MV-4-11 (cell line): ENCODE data around the gene GGACT.
"Not testable (repeated sequence)": the region's sequence is repeated elsewhere in the genome, so short reads cannot be mapped to it uniquely, and the experiment has no call there.

ENCODE experiments used
- DNase-seq: peaks from one replicate; lab custom pipeline; 2025; lab: John Stamatoyannopoulos, UW

Gene GGACT

DNA sequence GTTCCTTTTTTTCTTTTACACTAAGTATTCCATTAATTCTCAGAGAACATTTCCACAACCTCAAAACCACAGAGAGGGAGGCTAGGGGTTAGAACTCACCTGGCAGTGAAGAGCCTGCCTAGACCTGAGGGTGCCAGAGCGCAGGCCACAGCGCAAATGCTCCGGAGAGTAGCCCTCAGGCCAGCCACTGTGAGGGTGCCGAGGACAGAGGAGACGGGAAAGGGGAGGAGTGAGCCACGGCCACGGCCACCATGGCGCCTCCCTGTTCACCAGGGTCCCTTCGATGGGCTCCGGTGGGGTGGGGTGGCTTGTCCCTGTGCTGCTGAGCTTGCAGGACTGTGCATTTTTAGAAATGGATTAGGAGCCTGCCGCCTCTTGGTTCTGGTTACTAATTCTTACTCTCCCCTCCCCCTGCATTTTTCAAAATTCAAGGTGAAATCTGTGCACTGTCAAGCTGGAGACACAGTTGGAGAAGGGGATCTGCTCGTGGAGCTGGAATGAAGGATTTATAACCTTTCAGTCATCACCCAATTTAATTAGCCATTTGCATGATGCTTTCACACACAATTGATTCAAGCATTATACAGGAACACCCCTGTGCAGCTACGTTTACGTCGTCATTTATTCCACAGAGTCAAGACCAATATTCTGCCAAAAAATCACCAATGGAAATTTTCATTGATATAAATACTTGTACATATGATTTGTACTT, 58.8 kb downstream of the GGACT start:
- DNase-seq, result no peak

DNA sequence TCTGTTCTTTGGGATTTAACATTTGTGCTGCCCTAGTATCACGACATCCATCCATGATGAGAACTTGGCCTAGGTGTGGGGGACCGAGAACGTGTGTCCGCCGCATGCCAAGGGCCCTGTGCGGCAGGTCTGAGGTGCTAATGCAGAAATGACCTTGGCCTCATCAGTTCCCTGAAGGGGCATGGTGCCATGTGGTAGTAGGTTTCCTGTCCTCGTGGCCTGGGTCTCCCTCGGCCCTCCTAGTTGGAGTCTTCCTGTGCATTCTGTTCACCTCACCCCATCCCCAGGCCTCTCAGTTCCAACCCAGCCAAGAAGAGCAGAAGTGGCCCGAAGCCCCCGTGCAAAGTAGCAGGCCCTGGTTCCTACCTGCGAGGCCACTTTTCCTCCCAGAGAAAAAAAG, 59.8 kb downstream of the GGACT start:
- DNase-seq, result no peak

DNA sequence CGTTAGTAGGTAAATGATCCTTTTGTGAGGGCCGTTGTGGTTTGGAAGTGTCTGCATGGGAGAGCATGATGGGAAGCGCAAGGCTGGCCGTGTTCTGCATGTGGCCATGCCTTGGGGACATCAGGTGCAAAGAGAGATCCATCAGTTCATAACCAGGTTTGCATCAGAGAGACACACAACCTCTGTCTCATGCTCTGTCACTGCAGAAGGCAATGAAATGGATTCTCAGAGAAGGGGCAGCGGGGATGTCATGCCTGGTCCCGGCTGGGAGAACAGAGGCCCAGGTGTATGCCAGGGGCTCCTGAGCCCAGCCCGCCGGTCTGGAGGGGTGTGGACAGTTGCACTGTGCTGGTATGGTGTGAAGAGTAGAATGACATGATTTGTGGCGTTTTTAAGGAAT, 60.2 kb downstream of the GGACT start:
- no peak for DNase-seq

DNA sequence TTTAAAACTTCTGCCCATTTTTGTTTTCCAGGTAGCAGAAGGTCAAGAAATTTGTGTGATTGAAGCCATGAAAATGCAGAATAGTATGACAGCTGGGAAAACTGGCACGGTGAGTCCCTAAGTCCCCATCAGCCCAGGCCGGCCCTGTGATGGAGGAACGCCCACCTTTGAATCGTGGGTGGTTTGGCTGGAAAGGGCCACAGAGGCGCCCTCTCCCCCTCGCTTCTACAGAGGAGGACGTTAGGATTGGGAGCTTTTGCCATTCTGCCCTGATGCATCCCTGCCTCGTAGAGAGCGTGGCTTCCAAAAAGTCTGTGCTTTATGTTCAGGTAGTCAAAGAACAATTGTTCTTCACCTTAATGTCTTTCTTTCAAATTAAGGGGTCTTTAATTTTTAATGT, 60.9 kb downstream of the GGACT start:
- DNase-seq, result no peak

DNA sequence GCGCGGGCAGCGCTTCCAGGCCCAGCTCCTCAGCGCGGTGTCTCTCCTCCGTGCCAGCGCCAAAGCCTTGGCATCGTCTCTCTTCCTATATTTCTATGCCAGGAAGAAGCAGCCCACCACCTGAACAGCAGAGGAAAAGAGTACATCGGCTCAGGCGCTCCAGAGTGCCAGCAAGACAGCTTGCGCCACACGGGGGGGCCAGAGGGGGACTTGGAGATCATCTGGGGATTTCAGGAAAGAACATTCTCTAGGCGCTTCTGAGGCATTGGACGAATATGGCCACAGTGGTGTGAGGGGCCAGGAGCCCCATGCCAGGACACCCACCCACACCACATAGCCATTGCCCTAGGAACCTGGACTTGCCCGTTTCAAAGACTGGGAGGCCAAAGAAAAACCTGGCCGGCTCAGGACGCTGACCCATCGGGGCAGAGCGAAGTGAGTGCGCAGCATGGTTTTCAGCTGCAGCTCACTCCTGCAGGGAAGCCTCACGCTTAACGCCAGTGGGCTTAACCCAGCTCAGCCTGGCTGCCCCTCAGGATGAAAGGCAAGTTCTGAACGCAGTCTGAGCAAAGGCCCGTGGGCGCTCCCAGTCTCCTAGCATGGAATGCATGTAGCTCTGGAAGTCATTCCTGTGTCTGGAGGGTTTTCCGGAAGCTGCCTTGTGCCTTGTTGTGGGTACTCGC, 62.1 kb downstream of the GGACT start:
- DNase-seq, result no peak

DNA sequence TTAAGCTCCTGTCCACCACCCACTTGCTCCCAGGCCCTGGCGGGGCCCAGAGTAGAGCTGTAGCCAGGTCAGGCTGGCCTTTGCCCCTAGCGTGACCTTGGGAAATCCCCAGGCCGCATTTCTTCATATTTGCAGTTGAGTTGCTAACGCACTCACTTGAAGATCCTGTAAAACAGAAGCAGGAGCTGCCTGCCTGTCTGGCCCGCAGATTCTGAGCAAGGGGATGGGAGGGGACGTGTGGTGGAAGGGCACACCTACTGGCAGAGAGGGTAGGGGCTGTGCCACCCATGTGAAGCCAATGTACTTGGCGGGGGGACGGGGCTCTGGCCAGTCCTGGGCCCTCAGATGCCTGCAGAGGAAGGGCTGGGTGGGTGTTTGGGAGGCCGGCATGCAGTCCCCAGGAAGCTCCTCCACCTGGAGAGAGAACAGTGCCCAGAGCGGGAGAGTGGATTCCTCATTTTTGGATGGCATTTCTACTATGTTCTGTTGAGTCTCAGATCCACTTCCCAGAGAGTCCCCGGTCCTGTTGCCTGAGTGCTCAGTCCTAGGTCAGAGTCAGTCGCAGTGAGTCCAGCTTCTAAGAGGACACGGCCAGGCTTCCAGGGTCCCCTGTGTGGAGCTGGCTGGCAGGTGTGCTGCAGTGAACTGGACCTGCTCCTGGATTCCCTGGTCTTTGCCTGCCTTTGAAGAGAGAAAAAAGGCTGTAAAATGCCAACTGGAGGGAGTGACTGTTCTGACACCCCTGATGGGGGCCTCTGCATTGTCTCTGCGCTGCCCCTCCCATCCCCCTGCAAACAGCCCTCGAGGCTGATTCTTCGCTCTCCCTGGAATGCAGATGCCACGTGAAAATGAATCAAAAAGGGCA, 62.9 kb downstream of the GGACT start:
- DNase-seq, result no peak

DNA sequence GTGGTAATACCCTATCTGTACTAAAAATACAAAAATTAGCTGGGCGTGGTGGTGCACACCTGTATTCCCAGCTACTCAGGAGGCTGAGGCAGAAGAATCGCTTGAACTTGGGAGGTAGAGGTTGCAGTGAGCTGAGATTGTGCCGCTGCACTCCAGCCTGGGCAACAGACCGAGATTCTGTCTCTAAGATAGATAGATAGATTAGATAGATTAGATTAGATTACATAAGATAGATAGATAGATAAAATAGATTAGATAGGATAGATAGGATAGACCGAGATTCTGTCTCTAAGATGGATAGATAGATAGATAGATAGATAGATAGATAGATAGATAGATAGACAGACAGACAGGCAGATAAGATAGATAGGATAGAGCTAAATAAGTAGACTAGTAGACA, 63.9 kb downstream of the GGACT start:
- DNase-seq, result not testable (repeated sequence)

DNA sequence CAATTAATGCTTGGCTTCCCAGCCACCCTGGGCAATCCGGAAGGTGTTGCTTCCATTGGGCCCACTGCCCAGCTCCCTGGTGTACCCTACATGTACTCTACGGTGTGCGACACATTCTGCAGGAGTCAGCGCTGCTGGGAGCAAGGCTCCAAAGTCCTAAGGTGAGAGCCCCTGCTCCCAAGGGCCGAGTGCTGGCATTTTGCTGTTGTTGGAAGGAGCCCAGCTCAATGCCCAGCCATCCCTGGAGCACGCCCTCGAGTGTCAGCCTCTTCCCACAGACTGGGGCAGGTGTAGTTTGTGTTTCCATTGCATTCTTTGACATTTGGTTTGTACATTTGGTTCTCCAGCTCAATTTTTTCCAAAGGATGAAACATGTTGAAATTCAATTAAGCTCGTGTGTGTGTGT, 64.6 kb downstream of the GGACT start:
- DNase-seq, result no peak

DNA sequence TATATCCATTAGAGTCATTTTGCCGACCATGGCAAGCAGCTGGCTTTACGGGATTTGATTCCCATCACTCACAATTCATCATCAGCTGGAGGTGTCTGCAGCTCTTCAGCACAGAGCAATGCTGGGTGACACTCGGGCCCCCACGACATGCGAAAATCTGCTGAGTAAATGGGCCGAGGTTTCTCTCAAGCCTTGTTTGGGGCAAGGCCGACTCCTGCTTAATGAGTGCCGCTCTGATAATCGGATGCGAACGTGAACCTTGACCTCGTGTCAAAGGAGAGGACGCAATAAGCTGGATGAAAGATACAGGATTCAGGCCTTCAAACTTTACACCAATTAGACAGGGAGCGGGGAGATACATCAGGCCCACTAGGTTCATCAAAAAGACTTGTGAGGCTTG, 65.2 kb downstream of the GGACT start:
- DNase-seq, result no peak

DNA sequence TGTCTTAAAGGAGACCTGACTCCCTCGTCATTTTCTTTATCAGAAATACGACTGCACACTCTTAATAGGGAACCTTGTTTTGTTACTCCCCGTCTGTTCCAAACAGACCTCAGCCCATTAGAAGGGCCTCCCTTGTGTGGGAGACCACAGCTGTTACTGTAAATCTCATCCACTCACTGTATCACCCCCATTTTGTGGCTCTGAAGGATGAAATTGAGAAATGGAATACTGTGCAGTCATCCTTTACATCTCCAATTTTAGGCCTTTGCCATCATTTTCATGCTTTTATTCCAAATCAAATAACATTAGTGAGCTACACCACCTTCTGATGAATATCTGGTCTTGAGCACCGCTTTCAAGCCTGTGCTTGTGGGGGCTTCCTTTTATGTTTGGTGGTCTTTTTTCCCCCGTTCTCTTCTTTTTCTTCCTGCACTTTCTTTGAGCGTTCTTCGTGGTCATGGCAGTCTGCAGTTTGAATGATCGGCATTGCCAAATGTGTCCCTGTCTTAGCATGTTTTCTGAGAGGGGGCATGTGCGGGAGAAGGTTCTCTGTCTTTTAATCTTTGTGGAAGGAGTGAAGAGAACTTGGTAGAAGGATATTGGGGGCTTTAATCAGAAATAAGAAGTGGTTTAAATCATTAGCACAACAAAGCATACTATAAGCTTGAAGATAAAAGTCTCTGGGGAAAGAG, 65.8 kb downstream of the GGACT start:
- DNase-seq, result no peak

DNA sequence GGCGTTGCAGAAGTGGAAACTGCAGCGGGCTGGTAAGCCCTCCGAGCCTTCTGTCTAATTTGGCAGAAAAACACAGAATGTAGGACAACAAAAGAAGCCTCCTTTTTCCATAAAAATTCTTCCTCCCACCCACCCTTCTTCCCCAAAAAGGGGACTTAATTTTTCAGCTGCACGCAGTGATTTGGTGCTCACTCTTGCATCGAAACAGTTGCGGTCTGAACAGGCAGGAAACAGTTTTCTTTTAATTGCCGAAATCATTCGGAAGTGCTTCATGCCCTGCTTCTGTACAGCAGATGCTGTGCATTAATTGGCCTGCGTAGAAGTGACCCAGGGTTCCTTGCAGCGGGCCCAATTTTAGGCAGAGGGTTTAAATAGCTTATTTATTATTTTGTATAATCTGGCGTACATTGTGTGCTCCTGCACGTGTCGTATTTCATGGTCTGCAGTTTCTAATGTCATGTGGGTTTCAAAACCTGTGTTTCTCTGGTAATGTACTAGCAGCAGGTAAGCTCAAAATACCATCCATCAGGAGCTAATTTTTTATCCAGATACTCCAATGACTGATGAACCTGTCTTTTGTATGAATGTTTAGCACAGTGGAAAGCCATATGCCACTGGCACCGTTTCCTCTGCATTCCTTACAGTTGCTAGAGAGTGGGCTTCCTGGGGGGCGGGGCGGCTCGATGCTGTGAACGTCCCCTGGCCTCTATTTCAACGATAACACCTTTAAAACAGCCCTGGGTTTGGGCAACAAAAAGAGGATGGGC, 66.6 kb downstream of the GGACT start:
- DNase-seq, result peak; percentile 21

DNA sequence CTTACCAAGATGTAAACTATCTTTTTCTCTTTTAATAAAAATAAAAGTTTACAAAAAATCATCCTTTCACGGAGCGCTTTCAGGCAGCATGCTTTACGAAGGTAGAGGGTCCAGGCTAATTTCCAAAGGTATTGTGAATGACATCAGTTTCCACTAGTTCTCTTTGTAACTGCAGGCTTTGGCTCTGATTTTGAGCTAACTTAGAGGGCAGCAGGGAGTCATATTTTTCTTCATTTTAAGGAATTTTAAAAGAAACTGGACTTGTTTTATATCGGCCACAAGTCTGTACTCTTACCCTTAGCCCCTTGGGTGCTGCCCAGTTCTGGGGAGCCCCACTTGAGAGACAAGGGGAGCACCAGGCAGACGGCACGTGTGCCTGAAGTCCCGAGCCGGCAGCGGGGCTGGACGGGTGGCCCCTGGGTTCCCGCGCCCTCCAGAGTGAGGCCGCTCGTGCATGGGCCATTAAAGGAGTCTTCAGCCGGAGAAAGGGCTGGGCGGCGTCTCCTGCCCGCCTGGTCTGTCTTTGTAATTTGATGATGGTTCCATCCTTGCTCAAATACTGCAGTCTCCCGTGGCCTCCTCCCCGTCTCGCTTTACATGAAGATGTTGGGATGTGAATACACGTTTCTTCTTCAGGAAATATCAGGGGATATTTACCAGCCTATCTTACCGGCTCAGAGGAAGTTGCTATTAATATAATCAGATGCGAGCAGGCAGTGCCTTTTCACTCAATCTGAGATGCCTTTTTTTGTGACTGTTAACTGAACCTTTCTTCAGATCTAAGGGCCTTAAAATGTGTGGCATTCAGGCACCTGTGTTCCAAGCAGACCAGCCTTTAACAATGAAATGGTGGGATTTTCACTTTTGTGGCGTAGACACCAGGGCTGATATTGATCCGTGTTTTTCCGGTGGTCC, 67.4 kb downstream of the GGACT start:
- no peak for DNase-seq

DNA sequence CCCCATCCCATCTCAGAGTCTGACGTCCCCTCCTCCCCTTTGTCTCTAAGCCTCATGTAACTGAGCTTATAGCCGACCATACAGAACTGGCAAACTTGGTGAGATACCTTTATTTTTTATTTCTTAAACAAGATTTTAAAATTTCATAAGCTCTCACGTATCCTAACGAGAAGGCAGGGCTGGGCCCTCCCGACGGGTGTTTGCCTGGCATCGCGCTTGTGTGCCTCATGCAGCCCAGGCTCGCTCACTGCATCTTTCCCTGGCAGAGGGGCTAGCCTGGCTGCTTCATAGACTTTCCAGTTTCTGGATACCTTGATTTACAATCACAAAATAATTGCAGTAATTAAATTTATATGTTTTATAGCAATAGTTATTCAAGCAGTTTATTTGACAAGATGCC, 69.0 kb downstream of the GGACT start:
- DNase-seq, result no peak

DNA sequence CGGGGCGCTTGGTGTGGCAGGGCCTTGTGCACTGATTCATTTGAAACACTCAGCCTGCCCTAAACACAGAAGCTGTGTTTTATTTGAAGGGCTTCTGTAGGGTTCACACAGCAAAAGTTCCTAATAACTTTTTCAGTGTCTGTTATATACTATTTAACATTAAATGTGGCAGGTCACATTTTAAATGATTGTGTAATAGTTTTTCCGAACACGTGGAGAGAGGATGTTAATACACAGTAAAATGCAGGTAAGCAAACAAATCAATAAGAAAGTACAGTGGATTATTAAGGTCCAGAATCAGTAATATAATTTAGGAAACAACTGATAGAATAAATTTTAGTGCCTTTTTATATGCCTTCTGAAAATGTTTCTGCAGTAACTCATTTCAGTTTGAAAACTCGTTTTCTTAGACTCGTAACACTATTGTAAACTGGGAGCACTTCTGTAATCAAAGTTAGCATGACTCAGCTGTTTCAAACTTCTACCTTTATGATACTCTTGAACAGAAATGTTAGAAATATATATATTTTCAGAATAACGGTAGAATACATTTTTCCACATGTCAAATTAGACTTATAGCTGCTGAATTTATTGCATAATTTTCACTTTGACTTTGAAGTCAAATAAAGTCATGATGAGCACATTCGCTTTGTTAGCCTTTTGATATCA, 70.1 kb downstream of the GGACT start:
- DNase-seq, result no peak

DNA sequence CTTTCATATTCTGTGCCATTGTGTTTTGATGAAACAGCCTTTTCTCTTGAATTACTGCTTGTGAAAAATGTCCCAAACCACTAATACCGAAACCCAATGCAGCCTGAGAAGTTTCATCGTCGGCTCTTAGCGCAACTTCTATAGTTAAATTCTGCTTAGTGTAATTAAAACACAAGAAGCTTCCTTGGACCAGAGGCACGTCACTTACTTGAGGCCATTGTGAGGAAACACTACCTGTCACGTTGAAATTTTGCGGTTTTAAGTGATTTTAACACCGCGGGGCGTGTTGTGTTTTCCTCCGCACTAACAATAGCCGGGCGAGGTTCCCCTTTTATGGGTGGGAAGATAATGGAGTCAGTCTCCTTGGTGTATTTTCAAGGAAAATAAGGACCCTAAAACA, 70.9 kb downstream of the GGACT start:
- no peak for DNase-seq

DNA sequence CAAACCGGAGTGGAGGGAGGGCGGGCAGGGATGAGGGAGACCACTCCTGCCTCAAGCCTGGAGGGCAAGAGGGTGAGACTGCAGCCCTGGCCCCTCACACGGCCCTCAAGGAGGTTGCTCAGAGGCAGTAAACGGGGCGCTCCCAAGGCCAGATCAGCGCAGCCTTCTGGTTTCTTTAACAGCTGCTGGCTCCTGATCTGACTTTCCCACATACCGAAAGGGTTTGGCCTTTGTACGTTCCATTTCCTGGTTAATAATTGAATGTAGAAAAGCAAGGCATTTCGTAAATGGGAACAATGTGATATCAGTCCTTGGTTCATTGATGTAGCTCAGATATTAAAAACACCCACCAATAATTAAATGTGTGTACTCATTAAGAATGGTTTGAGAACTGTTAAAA, 71.5 kb downstream of the GGACT start:
- DNase-seq, result no peak

DNA sequence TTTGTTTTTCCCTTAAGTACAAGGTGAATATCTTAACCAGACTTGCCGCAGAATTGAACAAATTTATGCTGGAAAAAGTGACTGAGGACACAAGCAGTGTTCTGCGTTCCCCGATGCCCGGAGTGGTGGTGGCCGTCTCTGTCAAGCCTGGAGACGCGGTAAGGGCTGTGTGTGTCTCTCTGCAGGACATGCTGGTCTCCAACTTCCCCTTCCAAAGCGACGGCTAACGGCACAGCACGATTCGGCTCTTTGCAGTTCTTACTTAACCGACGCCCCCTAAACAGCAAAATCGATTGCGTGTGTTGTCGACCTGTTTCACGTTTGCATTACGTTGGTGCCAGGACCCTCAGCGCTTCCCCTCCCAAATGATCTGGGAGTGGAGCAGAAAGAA, 73.2 kb downstream of the GGACT start:
- peak; percentile 59 for DNase-seq

DNA sequence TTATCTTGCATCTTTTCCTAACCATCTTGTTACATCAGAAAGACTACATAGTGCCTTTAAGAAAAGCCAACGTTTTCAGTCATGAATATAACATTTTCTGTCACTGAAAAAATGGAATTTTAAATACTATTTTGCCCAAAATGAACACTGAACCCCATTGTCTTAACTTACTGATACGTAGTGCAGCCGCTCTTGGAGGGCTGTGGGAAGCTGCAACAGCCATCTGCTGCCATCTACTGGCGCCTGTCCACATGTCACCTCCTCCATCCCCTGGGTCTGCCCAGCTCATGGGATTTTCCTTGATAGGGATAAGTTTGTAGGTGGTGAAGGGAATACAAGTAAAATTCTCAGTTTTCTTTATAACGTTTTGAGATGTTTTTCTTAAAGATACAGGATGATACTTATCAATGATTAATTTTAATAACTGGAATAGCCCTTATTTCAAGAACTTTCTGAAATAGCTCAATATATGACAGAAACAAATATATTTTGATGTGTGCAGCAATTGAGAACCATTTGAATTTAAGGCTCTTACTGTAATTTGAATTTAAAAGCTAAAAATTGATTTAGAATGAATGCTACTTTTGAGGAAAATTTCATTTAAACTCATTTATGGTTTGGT, 73.7 kb downstream of the GGACT start:
- peak; percentile 50 for DNase-seq

DNA sequence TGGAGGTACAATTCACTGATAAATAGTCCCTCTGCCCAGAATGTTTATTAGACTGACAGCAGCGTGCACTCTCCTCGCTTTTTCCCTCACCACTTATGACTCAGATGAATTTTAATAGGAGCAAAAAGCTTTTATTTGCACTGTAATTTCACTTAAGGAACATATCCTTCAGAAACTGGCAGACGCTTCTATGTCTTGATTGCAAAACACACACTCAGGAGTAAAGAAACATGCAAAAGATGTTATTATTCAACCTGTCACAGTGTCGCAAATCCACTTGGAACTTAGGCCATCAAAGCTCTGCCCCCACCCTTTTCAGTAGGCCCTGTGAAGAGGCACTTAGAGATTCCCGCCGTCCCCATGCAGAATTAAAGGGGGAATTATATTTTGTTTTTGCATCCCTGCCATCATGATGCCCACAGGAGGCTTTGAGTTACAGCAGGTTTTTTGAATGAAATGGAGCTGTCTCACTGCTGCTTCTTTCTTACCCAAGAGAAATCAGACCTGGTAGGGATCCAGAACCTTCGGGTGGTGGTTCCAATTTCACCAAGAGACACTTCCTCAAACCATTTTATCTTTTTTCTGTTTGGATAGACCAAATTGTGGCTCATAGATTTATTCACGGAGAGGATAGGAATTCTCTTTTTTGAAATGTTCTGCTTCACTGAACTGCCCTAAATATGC, 74.5 kb downstream of the GGACT start:
- peak; percentile 10 for DNase-seq
